Stimulated activated CD8-positive, alpha-beta memory T cell treated with anti-CD3 and anti-CD28 coated beads, Interleukin-7, amount 100 ng/mL, for 4 hours (primary cell): Measurements from ENCODE around the gene ASPDH.
"Not testable (repeated sequence)": the region's sequence is repeated elsewhere in the genome, so short reads cannot be mapped to it uniquely, and the experiment has no call there.

ENCODE experiments used
- DNase-seq, 2 donors: peaks; one replicate each; pipeline ENCODE4 v3.0.0-alpha.2; 2020; ENCODE audit warnings: low read depth in 2 of 2

The ASPDH gene

DNA sequence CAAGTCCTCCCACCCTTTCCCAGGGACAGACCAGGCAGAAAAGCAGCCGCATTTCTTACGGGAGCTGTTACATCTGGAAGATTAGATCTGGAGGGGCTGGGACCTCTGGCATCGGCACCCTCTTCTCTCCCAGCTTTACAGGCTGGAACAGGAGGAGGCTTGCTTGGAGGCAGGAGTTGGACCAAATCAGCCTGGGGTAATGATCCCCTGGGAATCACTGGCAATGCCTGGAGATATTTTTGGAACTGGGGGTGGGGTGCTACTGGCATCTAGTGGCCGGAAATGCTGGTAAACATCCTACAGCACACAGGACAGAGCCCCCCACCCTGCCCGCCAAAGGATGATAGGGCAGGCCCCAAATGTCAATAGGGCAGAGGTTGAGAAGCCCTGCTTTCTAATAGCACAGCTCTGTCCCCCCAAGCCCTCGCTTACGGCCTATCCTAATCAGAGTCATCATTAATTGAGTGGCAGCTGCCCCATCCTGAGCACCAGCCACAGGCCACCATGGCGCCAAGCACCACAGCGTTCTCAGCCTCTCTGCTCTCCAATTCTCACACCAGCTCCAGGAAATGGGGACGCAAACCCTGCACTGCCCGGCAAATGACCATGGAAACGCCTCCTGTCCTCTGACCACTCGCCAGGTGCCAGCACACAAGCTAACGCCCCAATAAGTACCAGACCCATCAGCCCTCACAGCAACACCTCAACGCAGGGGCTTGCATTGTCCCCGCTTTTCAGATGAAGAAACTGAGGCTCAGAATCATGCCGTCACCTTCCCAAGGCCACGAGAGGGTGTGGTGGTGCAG lies 33.9 kb upstream of the ASPDH start:
- DNase-seq = no peak

DNA sequence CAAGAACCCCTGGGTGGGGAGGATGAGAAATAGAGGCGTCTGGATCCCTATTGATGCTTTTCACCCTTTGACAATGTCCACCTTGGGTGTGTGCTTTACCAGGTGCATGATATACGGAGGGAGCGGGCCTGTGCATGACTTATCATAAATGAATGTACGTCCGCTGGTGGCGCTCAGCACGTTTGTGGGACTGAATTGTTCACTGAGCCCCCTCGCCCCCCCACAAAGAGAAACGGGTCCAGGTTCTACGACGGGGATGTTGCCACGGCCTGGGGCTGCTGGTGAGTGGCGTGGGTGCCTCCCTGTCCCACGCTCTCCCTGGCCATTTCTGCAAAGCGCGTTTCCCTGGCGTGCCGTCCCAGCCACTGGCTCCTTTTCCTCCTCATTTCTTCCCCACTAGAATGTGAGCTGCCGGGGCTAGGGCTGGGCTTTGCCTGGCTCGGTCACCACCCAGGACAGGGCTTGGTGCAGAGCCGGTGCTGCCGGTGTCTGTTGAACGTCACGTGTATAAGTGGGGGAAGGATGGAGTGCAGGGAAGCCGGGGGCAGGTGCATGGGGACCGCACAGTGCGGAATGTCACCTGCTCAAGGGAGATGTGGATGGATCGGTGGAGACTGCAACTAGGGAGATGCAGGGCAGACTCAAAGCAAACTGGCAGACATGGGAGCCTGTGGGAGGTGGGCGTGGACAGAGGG lies 33.0 kb upstream of the ASPDH start:
- DNase-seq = no peak

DNA sequence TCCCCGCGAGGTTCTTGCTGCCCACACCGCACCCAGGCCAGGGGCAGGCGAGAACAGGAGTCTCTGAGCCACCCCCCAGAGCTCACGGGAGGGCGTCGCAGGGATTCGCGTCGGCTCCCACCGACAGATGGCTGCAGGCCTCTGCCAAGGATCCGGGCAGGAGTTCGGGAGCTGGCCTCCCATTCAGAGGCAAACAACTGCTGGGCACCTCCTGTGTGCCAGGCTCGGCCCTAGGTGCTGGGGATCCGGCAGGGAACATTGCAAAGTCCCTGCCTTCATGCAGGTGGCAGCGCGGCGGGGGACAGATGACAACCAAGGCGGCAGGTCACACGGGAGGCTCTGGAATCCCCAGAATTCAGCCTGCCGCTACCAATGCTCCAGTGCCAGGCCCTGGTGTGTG lies 29.2 kb upstream of the ASPDH start:
- no peak for DNase-seq

DNA sequence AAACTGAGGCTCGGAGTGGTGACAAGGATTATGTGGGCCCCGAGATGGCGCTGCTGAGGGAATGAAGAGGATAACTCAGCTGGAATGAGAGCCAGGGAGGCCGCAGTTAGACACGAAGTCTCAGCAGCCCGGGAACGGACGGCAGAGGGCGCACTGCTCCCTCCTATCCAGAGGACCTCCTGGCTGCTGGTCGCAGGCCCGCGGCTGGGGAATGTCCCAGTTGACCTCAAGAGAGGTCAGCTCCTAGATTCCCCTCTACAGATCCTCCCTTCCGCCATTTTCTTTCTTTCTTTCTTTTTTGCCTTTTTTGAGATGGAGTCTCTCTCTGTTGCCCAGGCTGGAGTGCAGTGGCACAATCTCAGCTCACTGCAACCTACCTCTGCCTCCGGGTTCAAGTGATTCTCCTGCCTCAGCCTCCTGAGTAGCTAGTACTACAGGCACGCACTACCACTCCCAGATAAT lies 24.1 kb upstream of the ASPDH start:
- DNase-seq = peak; percentile 20 to 34

DNA sequence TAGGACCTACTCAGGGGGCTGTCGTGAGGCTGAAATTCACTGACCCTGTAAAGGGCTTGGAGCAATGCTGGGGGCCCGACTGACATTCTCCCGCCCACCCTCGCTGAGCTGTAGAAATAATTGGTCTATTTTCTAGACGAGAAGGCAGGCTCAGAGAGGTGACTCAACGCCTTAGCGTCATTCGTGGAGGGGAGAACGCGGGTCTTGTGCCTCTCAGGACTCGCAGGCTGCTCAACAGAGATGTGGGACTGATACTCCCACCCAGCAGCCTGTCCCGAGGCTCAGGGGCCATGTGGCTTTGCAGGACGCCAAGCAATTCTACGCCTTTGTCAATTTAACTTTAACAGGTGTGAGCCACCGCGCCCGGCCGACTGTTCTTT lies 23.6 kb upstream of the ASPDH start:
- no peak for DNase-seq

DNA sequence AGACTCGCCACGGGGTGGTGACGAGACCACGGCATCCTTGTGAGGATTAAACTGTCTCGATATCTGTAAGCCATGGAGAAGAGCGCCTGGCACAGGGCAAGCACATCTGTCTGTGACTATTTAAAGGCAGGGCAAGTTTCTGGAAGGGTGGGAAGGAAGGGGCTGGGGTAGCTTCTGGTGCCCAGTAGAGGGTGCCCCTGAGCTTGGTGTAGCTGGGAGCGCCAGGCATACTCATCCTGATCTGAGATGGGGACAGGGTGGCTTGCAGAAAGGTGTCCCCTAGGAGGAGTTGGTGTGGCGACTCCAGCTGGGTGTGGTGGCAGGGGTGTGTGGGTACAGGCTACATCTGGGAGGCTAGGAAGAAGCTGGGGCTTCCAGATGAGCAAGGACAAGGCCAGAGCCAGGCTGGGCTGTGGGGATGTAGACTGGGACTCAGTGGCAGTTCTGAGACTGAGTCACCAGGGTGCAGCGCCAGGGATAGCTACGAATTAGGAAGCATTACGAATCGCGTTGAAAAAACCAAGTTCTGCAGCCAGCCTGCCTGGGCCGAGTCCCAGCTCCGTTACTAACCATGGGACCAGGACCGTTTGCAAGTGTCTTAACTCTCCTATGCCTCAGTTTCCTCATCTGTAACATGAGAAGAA lies 23.1 kb upstream of the ASPDH start:
- DNase-seq = no peak

DNA sequence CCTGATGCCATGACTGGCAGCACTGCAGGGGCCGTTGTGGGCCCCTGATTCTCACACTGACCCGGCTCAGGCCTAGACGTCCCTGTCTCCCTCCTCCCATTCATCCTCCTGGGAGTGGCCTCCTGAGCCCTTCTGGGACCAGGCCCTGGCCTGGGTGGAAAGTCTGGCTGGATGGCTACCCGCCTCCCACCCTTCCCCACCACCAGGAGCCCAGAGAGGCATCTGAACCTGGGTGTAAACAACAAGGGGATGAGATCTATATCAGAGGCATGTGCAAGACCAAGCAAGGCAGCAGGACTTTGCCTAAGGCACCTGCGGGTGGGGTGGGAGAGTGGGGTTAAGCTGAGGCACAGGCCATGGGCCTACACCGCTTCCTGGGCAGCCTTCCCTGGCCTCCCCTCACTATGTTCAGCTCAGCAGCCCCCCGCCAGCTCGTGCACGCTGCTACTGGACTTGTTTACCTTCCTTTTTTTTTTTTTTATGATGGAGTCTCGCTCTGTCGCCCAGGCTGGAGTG lies 22.0 kb upstream of the ASPDH start:
- no peak for DNase-seq

DNA sequence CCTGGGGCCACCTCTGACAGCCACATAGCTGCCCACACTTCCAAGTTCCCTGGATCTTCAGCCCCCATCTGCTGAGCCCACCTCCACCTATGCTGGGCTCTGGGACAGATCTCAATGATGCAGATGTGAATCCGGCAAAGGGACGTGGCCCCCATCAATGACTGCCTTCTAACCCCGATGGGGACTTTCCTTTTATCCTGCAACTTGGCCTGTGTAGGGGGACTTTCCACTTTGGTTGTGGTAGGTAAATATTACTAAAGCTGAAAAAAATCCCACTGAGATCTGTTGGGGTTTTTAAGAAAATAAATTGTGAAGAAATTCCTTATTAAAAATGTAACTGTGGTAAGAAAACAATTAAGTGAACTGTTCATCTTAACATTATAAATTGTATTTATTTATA lies 20.8 kb upstream of the ASPDH start:
- no peak for DNase-seq

DNA sequence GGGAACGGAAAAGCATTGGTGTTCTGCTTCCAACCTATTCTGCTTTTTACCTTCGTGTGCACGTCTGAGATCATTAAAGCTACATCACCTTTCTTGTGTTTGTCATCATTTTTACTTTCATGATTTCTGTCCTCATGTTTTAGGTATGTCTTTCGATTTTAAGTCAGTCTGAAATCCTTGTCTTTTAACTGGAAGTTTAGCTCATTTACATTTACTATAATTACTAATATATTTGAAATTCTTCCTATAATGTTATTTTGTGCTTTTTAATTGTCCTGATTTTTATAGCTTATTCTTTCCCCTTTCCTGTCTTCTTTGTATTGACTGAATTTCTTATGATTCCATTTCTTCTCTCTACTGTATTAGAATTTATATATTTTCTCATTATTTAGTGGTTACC lies 19.2 kb upstream of the ASPDH start:
- DNase-seq = no peak

DNA sequence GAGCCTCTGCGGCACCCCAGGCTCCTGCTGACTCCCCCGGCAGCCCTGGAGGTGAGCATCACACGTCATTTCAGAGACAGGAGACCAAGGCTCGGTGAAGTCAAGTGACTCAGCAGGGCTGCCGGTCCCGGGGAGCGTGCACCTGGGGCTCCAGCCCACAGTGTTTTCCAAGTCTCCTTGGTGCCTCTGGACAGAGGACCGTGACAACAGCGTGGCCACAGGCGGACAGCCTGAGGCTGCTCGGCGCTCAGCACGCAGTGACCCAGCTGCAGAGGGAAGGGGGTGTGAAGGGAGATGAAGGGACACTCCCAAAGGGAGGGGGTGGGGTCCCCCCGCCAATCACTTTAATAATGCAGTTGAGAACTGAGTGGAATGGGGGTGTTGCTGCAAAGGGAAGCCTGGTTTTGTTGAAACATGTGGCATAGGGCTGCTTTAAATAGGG lies 17.5 kb upstream of the ASPDH start:
- no peak for DNase-seq

DNA sequence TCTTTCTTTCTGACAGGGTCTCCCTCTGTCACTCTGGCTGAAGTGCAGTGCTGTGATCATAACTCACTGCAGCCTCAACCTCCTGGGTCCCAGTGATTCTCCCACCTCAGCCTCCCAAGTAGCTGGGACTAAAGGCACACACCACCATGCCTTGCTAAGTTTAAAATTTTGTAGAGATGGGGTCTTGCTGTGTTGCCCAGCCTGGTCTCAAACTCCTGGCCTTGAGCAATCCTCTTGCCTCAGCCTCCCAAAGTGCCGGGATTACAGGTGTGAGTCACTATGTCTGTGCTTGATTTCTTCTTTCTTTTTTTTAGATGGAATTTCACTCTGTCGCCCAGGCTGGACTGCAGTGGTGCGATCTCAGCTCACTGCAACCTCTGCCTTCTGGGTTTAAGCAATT lies 14.3 kb upstream of the ASPDH start:
- DNase-seq = not testable (repeated sequence)

DNA sequence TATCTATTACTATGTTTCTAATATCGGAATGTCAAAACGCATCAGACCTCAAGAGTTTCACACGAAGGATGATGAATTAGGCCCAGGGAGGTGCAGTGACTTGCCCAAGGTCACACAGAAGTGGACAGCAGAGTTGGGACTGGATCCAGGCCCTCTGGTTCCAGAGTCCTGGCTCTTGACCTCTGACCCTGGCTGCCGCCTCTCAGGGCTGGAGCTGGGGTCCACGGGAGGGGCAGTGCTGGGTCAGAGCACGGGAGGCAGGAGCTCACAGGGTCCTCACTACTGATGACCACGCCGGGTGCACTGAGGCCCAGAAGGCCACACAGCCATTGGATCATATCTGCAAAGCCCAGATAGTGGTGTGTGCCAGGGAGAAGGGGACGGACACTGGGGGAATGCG lies 9.2 kb upstream of the ASPDH start:
- DNase-seq = no peak

DNA sequence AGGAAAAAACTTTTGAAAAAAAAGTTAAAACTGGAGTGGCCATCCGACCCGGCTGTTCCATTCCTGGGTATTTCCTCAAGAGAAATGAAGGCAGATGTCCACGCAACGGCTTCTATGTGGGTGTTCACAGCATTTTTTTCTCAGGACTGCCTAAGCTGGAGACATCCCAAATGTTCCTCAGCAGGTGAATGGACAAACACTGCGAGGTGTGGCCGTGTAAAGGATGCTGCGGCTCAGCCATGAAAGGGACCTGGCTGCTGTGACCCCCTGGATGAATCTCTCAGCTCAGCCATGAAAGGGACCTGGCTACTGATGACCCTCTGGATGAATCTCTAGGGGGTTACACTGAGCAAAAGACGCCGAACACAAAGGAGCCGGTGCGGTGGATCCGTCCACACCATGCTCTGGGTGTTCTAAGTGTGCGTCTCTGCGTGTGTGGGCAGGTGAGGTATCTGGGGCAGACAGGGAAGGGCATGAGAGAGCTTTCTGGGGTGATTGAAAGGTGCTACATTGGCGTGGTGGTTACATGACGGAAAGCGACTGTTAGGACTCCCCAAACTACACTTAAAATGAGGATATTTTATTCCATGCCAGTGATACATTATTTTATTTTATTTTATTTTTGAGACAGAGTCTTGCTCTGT lies 7.2 kb upstream of the ASPDH start:
- no peak for DNase-seq

DNA sequence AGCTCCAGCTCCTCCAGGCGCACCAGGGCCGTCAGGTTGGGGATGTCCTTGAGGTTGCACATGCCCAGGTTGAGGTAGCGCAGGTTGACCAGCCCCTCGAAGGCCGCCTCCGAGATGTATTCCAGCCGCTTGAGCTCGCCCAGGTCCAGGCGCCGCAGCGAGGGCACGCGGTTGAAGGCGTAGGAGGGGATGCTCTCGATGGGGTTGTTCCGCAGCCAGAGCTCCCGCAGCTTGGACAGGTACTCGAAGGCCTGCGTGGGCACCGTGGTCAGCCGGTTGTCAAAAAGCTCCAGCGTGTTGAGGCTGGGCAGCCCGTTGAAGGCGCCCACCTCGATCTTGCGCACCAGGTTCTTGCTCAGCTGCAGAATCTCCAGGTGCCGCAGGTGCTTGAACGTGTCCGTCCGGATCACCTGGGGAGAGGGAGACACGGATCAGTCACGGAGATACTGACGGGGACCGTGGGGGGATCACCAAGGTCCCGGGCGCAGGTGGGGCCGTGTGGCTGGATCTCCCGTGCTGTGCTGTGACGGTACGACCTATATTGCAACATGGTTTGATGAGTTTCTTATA lies 5.4 kb upstream of the ASPDH start:
- no peak for DNase-seq

DNA sequence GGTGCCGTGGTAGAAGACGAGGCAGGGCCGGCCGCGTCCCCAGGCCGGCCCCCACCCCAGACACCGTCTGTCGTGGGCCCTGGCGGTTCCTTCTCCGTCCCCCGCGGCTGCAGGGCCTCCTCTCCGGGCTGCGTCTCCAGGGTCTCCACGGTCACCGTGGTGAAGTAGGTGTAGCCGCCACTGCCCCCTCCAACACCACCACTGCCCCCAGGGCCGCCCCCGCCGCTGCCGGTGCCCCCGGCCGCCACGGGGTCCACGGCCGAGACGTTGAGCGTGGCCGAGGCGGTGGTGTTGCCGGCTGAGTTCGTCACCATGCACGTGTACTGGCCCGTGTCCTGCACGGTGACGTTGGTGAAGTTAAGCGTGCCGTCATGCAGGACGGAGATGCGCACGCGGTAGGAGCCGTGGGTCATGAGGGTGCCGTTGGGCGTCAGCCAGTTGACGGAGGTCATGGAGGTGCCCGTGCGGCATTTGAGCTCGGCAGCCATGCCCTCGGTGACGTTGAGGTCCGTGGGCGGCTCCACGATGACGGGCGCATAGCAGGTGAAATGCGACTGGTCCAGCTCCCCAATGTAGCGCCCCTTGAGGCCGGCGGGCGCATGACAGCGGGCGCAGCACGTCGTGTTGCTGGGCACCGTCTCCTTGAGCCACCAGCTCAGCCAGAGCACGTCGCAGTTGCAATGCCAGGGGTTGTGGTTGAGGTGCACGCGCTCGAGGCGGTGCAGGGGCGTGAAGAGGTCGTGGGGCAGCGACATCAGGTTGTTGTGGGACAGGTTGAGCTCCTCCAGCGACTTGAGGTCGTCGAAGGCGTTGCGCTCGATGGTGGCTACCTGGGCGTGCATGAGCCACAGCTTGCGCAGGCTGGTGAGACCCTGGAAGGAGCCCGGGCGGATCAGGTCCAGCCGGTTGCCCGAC lies 4.6 kb upstream of the ASPDH start:
- DNase-seq = no peak

DNA sequence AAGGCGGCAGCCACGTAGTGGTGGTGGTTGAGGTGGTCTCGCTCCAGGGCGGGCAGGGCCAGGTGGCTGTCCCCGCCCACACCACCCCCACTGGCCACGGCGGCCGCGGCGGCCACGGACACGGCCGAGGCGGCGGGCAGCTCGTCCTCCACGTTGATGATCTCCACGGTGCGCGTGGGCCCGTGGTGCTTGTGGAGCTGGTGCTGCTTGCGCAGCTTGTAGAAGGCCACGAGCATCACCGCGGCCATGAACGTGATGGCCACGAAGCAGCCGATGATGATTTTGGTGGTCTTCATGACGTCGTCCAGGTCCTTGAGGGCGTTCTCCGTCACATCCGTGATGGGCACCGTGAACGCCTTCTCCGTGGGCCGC lies 4.0 kb upstream of the ASPDH start:
- DNase-seq = no peak

DNA sequence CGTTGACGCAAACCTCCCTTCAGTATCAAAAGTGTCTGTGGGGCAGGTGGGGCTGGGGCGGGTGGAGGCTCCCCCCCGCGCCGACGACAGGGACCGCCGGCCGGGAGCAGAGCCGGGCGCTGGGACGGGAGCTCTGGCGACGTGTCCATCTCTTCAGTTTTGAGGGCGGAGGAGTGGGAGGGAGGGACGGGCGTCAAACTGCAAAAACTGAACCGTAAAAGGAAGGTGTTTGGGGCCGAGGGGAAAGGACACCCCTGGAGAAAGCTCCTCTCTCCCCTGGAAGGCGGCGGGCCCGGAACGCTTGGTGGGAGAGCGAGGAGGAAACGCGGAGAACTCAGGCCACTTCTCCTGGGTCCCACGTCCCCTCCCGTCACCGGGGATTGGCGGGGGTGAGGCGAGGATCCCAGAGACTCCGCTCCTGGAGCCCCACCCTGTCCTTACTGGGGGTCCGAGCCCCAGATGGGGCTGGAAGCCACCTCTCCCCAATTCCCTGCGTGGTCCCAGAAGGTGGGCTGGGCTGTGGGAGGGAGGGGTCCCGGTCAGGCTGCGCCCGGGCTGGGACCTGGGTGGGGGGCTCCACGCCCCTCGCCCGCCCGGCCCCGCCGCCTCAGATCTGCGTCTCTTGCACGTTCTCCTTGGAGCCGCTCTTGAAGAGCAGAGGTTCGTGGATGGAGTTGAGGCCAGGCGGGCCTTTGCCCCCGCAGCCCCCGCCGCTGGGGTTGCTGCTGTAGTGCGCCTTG lies 3.4 kb upstream of the ASPDH start:
- DNase-seq = no peak

DNA sequence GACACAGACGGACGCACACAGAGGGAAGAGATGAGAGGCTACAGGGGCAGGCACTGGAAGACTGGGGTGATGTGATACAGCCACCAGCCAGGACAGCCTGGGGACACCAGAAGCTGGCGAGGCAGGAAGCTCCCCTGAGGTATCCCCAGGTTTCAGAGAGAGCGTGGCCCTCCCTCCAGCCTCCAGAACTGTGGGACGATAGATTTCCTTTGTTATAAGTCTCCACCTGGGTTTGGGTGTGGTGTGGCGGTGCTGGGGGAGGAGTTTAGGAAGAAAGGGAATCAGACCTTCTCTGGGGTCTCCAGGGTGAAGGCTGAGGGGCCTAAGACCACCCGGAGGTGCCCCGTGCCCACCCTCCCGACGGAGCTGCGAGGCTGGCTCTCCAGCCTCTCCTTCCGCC lies 2.7 kb upstream of the ASPDH start:
- DNase-seq = no peak

DNA sequence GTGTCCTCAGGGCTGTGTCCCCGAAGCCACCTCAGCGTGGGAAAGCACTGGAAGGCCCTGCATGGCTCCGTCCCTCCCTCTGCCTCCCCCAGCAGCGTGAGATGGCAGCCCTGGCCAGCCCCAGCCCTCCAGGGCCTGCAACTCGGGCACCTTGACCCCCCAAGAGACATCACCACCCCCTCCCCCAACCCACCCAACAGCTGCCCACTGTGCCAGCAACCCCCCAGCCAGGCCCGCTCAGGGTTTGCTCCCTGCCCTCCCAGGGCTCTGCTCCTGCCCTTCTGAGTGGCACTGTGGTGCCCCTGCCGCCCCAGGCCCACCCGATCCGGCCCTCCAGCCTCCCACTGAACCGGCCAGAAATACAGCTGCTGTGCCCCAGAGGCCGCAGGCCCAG lies 1.5 kb upstream of the ASPDH start:
- DNase-seq = no peak
